Endothelial cell (in vitro differentiated cells): ENCODE measurements around the gene ANKS1B. TPM values are rescaled to one million over a fixed set of nuclear protein-coding genes. Genes with fewer than 3 reads are reported as not detected.
"Not testable (repeated sequence)": the region's sequence is repeated elsewhere in the genome, so short reads cannot be mapped to it uniquely, and the experiment has no call there.

ENCODE experiments used
- DNase-seq: peaks from one replicate; pipeline ENCODE4 v3.0.0; 2021; ENCODE audit warnings: low spot score
- H3K27ac Mint-ChIP-seq: one replicate; pipeline ENCODE4 v1.8.0; 2021; ENCODE audit warnings: mixed read lengths, inconsistent platforms; ENCODE audit not compliant: unreplicated experiment
- H3K27me3 Mint-ChIP-seq: one replicate; pipeline ENCODE4 v1.8.0; 2021; ENCODE audit warnings: mild to moderate bottlenecking, moderate library complexity, mixed read lengths, inconsistent platforms; ENCODE audit not compliant: unreplicated experiment
- H3K36me3 Mint-ChIP-seq: one replicate; pipeline ENCODE4 v1.8.0; 2021; ENCODE audit warnings: mild to moderate bottlenecking, low read depth, mixed read lengths, inconsistent platforms; ENCODE audit not compliant: unreplicated experiment
- H3K4me1 Mint-ChIP-seq: one replicate; pipeline ENCODE4 v1.8.0; 2021; ENCODE audit warnings: mild to moderate bottlenecking, mixed read lengths, inconsistent platforms; ENCODE audit not compliant: unreplicated experiment
- H3K4me3 Mint-ChIP-seq: one replicate; pipeline ENCODE4 v1.8.0; 2021; ENCODE audit warnings: mild to moderate bottlenecking, mixed read lengths, inconsistent platforms; ENCODE audit not compliant: unreplicated experiment
- H3K9me3 Mint-ChIP-seq: one replicate; pipeline ENCODE4 v1.8.0; 2021; ENCODE audit warnings: mixed read lengths, inconsistent platforms; ENCODE audit not compliant: unreplicated experiment
- total RNA-seq: library from RNA; stranded (reverse); fragmentation: NEBNext Ultra II Directional; extraction: Animal tissue kit (Norgen Biotek cat#: 25700); gene quantifications from one replicate; pipeline ENCODE4 v1.2.1, GENCODE V29; 2021; ENCODE audit not compliant: unreplicated experiment
- TF ChIP-seq, protein P1 (sequence below): fragments of 200-600 bp; sonication (generic); IDR thresholded peaks from one replicate; pipeline ENCODE4 v1.5.0; 2021; ENCODE audit warnings: antibody characterized with exemption; ENCODE audit not compliant: unreplicated experiment

The ANKS1B gene
- total RNA-seq, 1 donor from 2014 or later, result 2.6 TPM

DNA sequence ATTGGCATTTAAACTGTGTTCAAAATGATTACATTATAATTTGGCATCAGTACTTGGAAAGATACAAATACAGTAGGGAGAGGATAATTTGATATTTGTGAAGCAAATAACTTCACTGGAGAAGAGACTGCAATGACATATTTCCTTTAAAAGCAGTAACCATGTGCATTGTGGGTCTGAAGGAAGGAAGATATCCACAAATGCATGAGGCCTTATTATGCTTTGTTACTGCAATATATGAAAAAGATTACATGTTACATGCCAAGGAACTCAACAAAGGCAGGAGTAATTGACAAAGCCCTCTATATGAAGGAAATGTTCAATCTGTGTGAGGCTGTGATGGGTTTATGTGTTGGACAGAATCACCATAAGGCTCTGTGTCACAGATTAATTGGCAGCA lies 948.2 kb downstream of the ANKS1B start:
- Mint-ChIP-seq H3K9me3 (no peaks in the 10 kb centered on the region), H3K4me3 (no peak overlapping the region), H3K36me3 (peaks cover 3% of the 10 kb centered on the region), H3K4me1 (no peaks in the 10 kb centered on the region), H3K27ac (no peak overlapping the region), H3K27me3 (no peaks in the 10 kb centered on the region)
- TF ChIP-seq, protein P1, sequence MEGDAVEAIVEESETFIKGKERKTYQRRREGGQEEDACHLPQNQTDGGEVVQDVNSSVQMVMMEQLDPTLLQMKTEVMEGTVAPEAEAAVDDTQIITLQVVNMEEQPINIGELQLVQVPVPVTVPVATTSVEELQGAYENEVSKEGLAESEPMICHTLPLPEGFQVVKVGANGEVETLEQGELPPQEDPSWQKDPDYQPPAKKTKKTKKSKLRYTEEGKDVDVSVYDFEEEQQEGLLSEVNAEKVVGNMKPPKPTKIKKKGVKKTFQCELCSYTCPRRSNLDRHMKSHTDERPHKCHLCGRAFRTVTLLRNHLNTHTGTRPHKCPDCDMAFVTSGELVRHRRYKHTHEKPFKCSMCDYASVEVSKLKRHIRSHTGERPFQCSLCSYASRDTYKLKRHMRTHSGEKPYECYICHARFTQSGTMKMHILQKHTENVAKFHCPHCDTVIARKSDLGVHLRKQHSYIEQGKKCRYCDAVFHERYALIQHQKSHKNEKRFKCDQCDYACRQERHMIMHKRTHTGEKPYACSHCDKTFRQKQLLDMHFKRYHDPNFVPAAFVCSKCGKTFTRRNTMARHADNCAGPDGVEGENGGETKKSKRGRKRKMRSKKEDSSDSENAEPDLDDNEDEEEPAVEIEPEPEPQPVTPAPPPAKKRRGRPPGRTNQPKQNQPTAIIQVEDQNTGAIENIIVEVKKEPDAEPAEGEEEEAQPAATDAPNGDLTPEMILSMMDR, result no peak
- DNase-seq, result no peak

DNA sequence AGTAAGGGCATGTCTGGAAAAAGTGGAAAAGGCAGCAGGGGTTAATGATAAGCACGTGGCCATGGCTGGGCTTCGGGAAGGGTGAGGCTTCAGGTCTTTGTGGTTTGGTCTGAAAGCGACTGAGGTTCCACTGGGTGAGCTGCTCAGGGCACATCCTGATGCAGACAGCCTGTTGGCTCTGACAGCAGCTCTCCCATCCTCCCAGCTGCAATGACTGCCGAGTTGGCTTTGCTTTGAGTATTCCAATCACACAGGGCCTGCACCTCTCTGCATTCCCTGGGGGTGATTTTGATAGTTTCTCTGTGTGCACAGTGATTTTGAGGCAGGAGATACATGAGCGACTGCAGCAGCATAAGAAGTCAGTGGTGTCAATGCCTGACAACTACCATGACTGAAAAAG lies 948.9 kb downstream of the ANKS1B start:
- Mint-ChIP-seq H3K4me3 (no peak overlapping the region), H3K27ac (no peak overlapping the region), H3K27me3 (no peaks in the 10 kb centered on the region), H3K9me3 (no peaks in the 10 kb centered on the region), H3K36me3 (peaks cover 3% of the 10 kb centered on the region), H3K4me1 (no peaks in the 10 kb centered on the region)
- DNase-seq, result no peak
- TF ChIP-seq, protein P1, result no peak

DNA sequence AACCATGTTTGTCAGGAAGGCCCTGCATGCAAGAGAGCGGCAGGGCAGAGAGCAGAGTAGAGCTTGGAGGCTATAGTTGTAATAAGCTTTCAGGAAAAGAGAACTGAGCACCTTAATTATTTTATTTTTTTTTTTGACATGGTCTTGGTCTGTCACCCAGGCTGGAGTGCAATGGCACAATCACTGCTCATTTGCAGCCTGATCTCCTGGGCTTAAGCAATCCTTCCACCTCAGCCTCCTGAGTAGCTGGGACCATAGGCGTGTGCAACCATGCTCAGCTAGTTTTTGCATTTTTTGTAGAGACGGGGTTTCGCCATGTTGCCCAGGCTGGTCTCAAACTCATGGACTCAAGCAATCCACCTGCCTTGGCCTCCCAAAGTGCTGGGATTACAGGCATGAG lies 950.5 kb downstream of the ANKS1B start:
- not testable (repeated sequence) for H3K27ac Mint-ChIP-seq, H3K4me3 Mint-ChIP-seq, H3K9me3 Mint-ChIP-seq, H3K4me1 Mint-ChIP-seq, DNase-seq, H3K36me3 Mint-ChIP-seq, H3K27me3 Mint-ChIP-seq

DNA sequence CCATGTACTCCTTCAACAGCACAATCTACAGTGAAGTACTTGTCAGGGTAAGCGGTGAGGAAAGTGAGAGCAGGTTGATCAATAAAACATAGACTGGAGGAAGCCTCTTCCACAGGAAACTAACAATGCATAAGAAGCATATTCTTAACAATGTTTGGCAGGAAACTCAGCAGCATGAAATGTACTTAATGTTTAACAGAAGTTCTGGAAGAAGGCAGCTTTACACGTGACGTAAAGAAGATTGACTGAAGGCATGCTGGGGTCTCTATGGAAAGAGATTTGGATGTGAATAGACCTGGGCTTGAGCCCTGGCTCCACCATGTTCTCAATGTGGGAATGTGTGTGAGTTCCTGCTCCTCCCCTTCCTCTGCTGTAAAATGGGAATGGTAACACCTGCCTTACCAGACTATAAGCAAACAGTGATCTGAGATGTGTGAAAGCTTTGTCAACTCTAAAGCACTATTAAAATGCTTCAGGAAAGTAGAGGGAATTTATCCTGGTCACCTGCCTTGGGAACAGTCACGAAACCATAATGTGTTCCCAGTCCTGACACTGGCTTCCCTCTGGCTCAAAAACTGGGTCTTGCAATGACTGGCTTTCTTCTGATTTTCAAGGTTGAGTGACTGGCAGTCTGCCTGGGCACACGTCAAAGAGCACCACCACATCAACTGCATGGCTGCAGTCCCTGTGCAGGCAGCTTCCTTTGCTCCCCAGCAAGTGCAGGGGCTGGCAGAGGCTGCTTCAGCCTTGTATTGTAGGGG lies 955.0 kb downstream of the ANKS1B start:
- Mint-ChIP-seq H3K4me3 (no peak overlapping the region), H3K36me3 (peaks cover 3% of the 10 kb centered on the region), H3K9me3 (no peaks in the 10 kb centered on the region), H3K4me1 (no peaks in the 10 kb centered on the region), H3K27me3 (no peaks in the 10 kb centered on the region), H3K27ac (no peak overlapping the region)
- TF ChIP-seq, protein P1, result no peak
- DNase-seq, result no peak

DNA sequence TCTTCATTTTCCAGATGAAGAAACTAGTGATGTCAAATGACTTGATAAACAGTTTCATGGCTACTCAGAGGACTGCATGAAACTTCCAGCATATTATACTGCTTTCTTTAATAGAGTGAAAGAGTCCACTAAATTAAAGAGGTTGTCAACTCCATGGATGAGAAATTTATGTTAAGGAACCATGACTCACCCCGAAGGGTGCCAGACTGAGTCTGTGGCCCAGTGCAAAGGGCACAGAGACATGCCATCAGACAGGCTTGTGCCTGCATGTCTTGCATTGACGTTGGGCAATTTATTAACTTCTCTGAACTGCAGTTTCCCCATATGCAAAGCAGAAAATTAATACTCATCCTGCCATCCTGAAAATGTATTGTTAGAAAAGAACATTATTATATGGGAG lies 957.3 kb downstream of the ANKS1B start:
- no peaks in the 10 kb centered on the region for H3K27me3 Mint-ChIP-seq
- no peaks in the 10 kb centered on the region for H3K4me1 Mint-ChIP-seq
- no peak overlapping the region for H3K4me3 Mint-ChIP-seq
- H3K9me3 Mint-ChIP-seq, result no peaks in the 10 kb centered on the region
- H3K27ac Mint-ChIP-seq, result no peak overlapping the region
- H3K36me3 Mint-ChIP-seq, result peaks cover 2% of the 10 kb centered on the region
- DNase-seq, result no peak
- TF ChIP-seq, protein P1, result no peak
